HEK293 (cell line): ENCODE measurements around the gene MRPL47.

Source experiments
- CTCF ChIA-PET: fragments of 350-600 bp; formaldehyde crosslinking; extraction: SDS; loops from one replicate; lab custom pipeline; 2021; ENCODE audit warnings: antibody characterized with exemption; lab: Yijun Ruan, JAX
- POLR2A ChIA-PET: fragments of 300-600 bp; formaldehyde crosslinking; extraction: SDS; loops from one replicate; lab custom pipeline; 2020; ENCODE audit warnings: antibody characterized with exemption, inconsistent platforms; lab: Yijun Ruan, JAX
- H3K27ac ChIP-seq: fragments of 200-500 bp; sonication (Bioruptor generic); 2 replicates; pipeline ENCODE4 v1.5.1; 2014; ENCODE audit warnings: low read depth, low read length, control low read depth, inconsistent platforms; ENCODE audit errors: extremely low read depth
- H3K36me3 ChIP-seq, 2 experiments: fragments of 200-500 bp in 1 of 2; sonication (Bioruptor generic) in 1 of 2; 1 replicate in 1 of 2; 2 replicates in 1 of 2; pipeline ENCODE4 v1.5.1; 2014 to 2017; ENCODE audit warnings: inconsistent platforms in 2 of 2, low read length in 2 of 2; ENCODE audit not compliant: control insufficient read depth in 2 of 2, insufficient read depth in 1 of 2
- H3K4me1 ChIP-seq: fragments of 200-500 bp; sonication (Bioruptor generic); 2 replicates; pipeline ENCODE4 v1.5.1; 2014; ENCODE audit warnings: mild to moderate bottlenecking, low read length, inconsistent platforms; ENCODE audit not compliant: control insufficient read depth, insufficient read depth
- H3K4me3 ChIP-seq: 2 replicates; pipeline ENCODE4 v1.5.1; 2011; ENCODE audit warnings: low read depth, mild to moderate bottlenecking, control low read depth, low read length, moderate library complexity
- H3K9me3 ChIP-seq: fragments of 200-500 bp; sonication (Bioruptor generic); 2 replicates; pipeline ENCODE4 v1.5.1; 2014; ENCODE audit warnings: low read depth, low read length, inconsistent platforms; ENCODE audit not compliant: control insufficient read depth, insufficient read depth
- KLF7 ChIP-seq: fragments of 450-650 bp; formaldehyde crosslinking; IDR thresholded peaks from 2 replicates; pipeline ENCODE4 v1.5.1; 2016; ENCODE audit warnings: missing biosample characterization, missing genetic modification characterization, borderline replicate concordance
- PRDM1 ChIP-seq: fragments of 450-650 bp; formaldehyde crosslinking; IDR thresholded peaks from 2 replicates; pipeline ENCODE4; 2016; ENCODE audit warnings: missing biosample characterization, missing genetic modification characterization
- RBAK ChIP-seq: fragments of 450-650 bp; formaldehyde crosslinking; IDR thresholded peaks from 2 replicates; pipeline ENCODE4 v1.5.1; 2016; ENCODE audit warnings: missing biosample characterization, missing genetic modification characterization
- SCRT2 ChIP-seq: fragments of 450-650 bp; formaldehyde crosslinking; IDR thresholded peaks from 2 replicates; pipeline ENCODE4 v1.5.1; 2016; ENCODE audit warnings: missing biosample characterization, missing genetic modification characterization
- SETDB1 ChIP-seq: IDR thresholded peaks from one replicate; pipeline ENCODE4 v1.6.1; 2017; ENCODE audit warnings: mild to moderate bottlenecking, low read length, moderate library complexity, mixed read lengths; ENCODE audit not compliant: insufficient read length
- SP3 ChIP-seq: fragments of 450-650 bp; formaldehyde crosslinking; IDR thresholded peaks from 2 replicates; pipeline ENCODE4 v1.5.1; 2016; ENCODE audit warnings: missing biosample characterization, missing genetic modification characterization
- ZEB2 ChIP-seq: fragments of 450-650 bp; formaldehyde crosslinking; IDR thresholded peaks from 2 replicates; pipeline ENCODE4 v1.5.1; 2016; ENCODE audit warnings: missing biosample characterization, missing genetic modification characterization
- ZFHX2 ChIP-seq: fragments of 450-650 bp; formaldehyde crosslinking; conservative IDR thresholded peaks from 2 replicates; pipeline ENCODE4 v1.5.1; 2016; ENCODE audit warnings: missing biosample characterization, missing genetic modification characterization
- ZFP41 ChIP-seq: fragments of 450-650 bp; formaldehyde crosslinking; IDR thresholded peaks from 2 replicates; pipeline ENCODE4 v1.5.1; 2016; ENCODE audit warnings: missing biosample characterization, missing genetic modification characterization, borderline replicate concordance
- ZNF112 ChIP-seq: fragments of 450-650 bp; formaldehyde crosslinking; IDR thresholded peaks from 2 replicates; pipeline ENCODE4 v1.5.0; 2017; ENCODE audit warnings: missing biosample characterization, missing genetic modification characterization
- ZNF133 ChIP-seq: fragments of 450-650 bp; formaldehyde crosslinking; IDR thresholded peaks from 2 replicates; pipeline ENCODE4 v1.5.1; 2016; ENCODE audit warnings: missing biosample characterization, missing genetic modification characterization
- ZNF24 ChIP-seq: fragments of 450-650 bp; formaldehyde crosslinking; IDR thresholded peaks from 2 replicates; pipeline ENCODE4 v1.5.1; 2016; ENCODE audit warnings: missing biosample characterization, missing genetic modification characterization
- ZNF274 ChIP-seq, 2 experiments: fragments of 200-500 bp in 1 of 2; fragments of 450-650 bp in 1 of 2; sonication (Bioruptor generic) in 1 of 2; formaldehyde crosslinking in 1 of 2; IDR thresholded peaks; 2 replicates each; pipeline versions ENCODE4 v1.5.1 to v1.6.1; 2014 to 2016; ENCODE audit warnings: borderline replicate concordance in 1 of 2, inconsistent platforms in 1 of 2, low read length in 1 of 2, missing biosample characterization in 1 of 2, missing genetic modification characterization in 1 of 2
- ZNF366 ChIP-seq: fragments of 450-650 bp; formaldehyde crosslinking; conservative IDR thresholded peaks from 2 replicates; pipeline ENCODE4 v1.5.1; 2016; ENCODE audit warnings: missing biosample characterization, missing genetic modification characterization
- ZNF394 ChIP-seq: fragments of 450-650 bp; formaldehyde crosslinking; IDR thresholded peaks from 2 replicates; pipeline ENCODE4 v1.5.1; 2016; ENCODE audit warnings: missing biosample characterization, missing genetic modification characterization, mild to moderate bottlenecking, moderate library complexity, borderline replicate concordance
- ZNF555 ChIP-seq: fragments of 450-650 bp; formaldehyde crosslinking; conservative IDR thresholded peaks from 2 replicates; pipeline ENCODE4 v1.5.1; 2017; ENCODE audit warnings: missing biosample characterization, mild to moderate bottlenecking, missing genetic modification characterization, inconsistent platforms
- ZNF658 ChIP-seq: fragments of 450-650 bp; formaldehyde crosslinking; IDR thresholded peaks from 2 replicates; pipeline ENCODE4; 2016; ENCODE audit warnings: missing biosample characterization, missing genetic modification characterization
- ZNF768 ChIP-seq: fragments of 450-650 bp; formaldehyde crosslinking; IDR thresholded peaks from 2 replicates; pipeline ENCODE4 v1.5.1; 2018; ENCODE audit warnings: missing biosample characterization, mild to moderate bottlenecking, missing genetic modification characterization
- ZSCAN16 ChIP-seq: fragments of 450-650 bp; formaldehyde crosslinking; IDR thresholded peaks from 2 replicates; pipeline ENCODE4 v1.5.1; 2016; ENCODE audit warnings: missing biosample characterization, missing genetic modification characterization
- TF ChIP-seq, protein P1 (sequence below): fragments of 450-650 bp; formaldehyde crosslinking; IDR thresholded peaks from 2 replicates; pipeline ENCODE4 v1.5.1; 2016; ENCODE audit warnings: missing biosample characterization, missing genetic modification characterization
- TF ChIP-seq, protein P2 (sequence below): fragments of 450-650 bp; formaldehyde crosslinking; IDR thresholded peaks from 2 replicates; pipeline ENCODE4 v1.5.1; 2016; ENCODE audit warnings: missing biosample characterization, missing genetic modification characterization, borderline replicate concordance

MRPL47 gene

DNA sequence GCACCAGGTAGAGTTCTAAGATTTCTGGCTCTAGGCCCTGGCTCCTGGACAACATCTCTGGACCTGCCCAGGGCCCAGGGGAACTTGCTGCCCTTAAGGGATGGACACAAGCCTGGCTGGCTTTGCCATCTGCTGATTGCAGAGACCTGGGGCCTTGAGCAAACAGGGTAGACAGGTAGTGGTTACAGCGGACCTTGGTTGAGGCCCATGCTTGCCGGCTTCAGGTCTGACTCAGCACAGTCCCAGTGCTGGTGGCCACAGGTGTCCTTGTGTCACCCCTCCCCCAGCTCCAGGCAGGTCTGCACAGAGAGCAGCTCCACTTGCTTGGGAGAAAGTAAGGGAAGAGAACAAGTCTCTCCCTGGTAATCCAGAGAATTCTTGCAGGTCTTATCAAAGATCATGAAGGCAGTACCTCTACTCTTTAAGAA lies 57.6 kb downstream of the MRPL47 start:
- POLR2A ChIA-PET = interaction anchor here (1.7 kb wide), 1 partner anchor 16 kb away, joined by 3 read pairs; the partner anchor contains the start of gene ACTL6A
- CTCF ChIA-PET = interaction anchor here (0.6 kb wide), 1 partner anchor 134 kb away, joined by 3 read pairs; no protein-coding TSS in a partner anchor
- no peaks in the 10 kb centered on the region for H3K36me3 ChIP-seq
- no peak overlapping the region for H3K27ac ChIP-seq
- TF ChIP-seq KLF7 (no peak), SCRT2 (tag by site-specific recombination) (peak; percentile 58)
- TF ChIP-seq, all 188 proteins: peak for 1
- no peak overlapping the region for H3K4me3 ChIP-seq
- H3K9me3 ChIP-seq = no peaks in the 10 kb centered on the region
- H3K4me1 ChIP-seq = no peaks in the 10 kb centered on the region

DNA sequence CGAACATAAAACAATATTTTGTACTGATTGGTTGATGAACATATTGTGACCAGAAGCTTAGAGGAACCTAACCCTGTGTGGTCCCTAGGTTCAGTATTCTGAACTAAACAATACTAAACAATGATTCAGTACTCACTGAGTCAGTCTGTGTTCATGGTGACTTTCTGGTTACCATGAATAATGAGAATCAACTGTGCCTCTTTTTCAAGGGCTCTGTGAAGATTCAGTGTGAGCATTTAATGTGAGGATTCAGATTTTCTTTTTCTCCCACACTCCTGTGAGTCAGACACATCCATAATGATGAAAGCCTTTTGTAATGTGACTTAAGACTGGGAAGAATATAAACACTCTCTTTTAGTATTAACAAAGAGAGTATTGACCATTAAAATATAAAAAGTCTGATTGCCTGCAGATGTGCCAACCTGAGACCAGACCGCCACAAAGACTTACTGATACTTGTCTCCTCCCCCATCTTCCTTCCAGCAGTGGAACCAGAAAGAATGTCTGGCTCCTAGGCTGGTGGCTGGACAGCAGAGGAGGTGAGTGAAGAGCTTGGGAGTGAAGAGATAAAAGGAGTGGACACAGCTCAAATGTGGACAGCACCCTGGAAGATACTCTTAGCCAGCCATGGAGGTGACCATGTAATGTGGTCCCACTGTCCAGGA lies 59.3 kb downstream of the MRPL47 start:
- no peaks in the 10 kb centered on the region for H3K9me3 ChIP-seq
- no peaks in the 10 kb centered on the region for H3K4me1 ChIP-seq
- no peak overlapping the region for H3K27ac ChIP-seq
- no peak overlapping the region for H3K4me3 ChIP-seq
- TF ChIP-seq ZNF274 (IDR thresholded peaks at IDR 0.05; ENCODE audit: low read length) = no peak
- TF ChIP-seq ZNF274 (tag by site-specific recombination; IDR thresholded peaks at IDR 0.05; ENCODE audit: borderline replicate concordance) = no peak
- no peak for TF ChIP-seq ZEB2 (tag by site-specific recombination)
- TF ChIP-seq ZNF112 (tag by site-specific recombination) = no peak
- no peak for TF ChIP-seq RBAK (tag by site-specific recombination)
- TF ChIP-seq ZNF394 (tag by site-specific recombination) = no peak
- peak; percentile 39 for TF ChIP-seq SETDB1
- TF ChIP-seq ZNF133 = no peak
- TF ChIP-seq ZNF555 = 0 out of 2 replicates have a peak, but pooled peaks have one; percentile 6
- no peaks in the 10 kb centered on the region for H3K36me3 ChIP-seq
- ChIA-PET CTCF (no interaction called here), POLR2A (no interaction called here)

DNA sequence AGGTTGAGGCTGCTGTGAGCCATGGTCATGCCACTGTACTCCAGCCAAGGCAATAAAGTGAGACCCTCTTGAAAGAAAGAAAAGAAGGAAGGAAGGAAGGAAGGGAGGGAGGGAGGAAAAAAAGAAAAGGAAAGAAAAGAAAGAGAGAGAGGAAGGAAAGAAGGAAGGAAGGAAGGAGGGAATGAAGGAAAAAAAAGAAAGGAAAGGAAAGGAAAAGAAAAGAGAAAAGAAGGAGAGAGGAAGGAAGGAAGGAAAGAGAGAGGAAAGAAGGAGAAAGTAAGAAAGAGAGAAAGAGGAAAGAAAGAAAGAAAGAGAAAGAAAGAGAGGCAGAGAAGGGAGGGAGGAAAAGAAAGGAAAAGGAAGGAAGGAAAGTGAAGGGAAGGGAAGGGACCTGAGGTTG lies 62.1 kb downstream of the MRPL47 start:
- POLR2A ChIA-PET = no interaction called here
- TF ChIP-seq ZSCAN16 (no peak), ZNF24 (tag by site-specific recombination) (no peak), ZNF366 (peak; percentile 92), PRDM1 (tag by site-specific recombination) (peak; percentile 99)
- CTCF ChIA-PET = no interaction called here
- Histone ChIP-seq H3K9me3 (no peaks in the 10 kb centered on the region), H3K4me3 (no peak overlapping the region), H3K36me3 (no peaks in the 10 kb centered on the region), H3K27ac (no peak overlapping the region), H3K4me1 (no peaks in the 10 kb centered on the region)

DNA sequence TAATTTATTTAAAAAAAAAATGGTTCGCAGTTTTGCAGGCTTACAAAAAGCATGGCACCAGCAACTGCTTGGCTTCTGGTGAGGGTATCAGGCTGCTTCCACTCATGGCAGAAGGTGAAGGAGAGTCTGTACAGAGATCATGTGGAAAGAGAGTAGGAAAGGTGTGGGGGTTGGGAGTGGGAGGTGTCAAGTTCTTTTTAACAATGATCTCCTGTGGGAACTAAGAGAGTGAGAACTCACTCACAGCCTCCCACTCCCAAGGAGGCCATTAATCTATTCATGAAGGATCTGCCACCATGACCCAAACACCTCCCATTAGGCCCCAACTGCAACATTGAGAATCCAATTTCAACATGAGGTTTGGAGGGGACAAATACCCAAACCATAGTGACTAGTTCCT lies 62.8 kb downstream of the MRPL47 start:
- H3K27ac ChIP-seq = no peak overlapping the region
- ChIA-PET CTCF (interaction anchor here (0.5 kb wide), 1 partner anchor 147 kb away, joined by 3 read pairs; no protein-coding TSS in a partner anchor), POLR2A (no interaction called here)
- TF ChIP-seq ZNF112 (tag by site-specific recombination) = no peak
- peak; percentile 83 for TF ChIP-seq ZFHX2 (tag by site-specific recombination)
- TF ChIP-seq ZNF768 (tag by site-specific recombination) = no peak
- TF ChIP-seq, protein P1, sequence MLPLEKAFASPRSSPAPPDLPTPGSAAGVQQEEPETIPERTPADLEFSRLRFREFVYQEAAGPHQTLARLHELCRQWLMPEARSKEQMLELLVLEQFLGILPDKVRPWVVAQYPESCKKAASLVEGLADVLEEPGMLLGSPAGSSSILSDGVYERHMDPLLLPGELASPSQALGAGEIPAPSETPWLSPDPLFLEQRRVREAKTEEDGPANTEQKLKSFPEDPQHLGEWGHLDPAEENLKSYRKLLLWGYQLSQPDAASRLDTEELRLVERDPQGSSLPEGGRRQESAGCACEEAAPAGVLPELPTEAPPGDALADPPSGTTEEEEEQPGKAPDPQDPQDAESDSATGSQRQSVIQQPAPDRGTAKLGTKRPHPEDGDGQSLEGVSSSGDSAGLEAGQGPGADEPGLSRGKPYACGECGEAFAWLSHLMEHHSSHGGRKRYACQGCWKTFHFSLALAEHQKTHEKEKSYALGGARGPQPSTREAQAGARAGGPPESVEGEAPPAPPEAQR (tag by site-specific recombination) = no peak
- TF ChIP-seq ZNF658 (tag by site-specific recombination) = no peak
- no peak for TF ChIP-seq SP3 (tag by site-specific recombination)
- TF ChIP-seq, protein P2, sequence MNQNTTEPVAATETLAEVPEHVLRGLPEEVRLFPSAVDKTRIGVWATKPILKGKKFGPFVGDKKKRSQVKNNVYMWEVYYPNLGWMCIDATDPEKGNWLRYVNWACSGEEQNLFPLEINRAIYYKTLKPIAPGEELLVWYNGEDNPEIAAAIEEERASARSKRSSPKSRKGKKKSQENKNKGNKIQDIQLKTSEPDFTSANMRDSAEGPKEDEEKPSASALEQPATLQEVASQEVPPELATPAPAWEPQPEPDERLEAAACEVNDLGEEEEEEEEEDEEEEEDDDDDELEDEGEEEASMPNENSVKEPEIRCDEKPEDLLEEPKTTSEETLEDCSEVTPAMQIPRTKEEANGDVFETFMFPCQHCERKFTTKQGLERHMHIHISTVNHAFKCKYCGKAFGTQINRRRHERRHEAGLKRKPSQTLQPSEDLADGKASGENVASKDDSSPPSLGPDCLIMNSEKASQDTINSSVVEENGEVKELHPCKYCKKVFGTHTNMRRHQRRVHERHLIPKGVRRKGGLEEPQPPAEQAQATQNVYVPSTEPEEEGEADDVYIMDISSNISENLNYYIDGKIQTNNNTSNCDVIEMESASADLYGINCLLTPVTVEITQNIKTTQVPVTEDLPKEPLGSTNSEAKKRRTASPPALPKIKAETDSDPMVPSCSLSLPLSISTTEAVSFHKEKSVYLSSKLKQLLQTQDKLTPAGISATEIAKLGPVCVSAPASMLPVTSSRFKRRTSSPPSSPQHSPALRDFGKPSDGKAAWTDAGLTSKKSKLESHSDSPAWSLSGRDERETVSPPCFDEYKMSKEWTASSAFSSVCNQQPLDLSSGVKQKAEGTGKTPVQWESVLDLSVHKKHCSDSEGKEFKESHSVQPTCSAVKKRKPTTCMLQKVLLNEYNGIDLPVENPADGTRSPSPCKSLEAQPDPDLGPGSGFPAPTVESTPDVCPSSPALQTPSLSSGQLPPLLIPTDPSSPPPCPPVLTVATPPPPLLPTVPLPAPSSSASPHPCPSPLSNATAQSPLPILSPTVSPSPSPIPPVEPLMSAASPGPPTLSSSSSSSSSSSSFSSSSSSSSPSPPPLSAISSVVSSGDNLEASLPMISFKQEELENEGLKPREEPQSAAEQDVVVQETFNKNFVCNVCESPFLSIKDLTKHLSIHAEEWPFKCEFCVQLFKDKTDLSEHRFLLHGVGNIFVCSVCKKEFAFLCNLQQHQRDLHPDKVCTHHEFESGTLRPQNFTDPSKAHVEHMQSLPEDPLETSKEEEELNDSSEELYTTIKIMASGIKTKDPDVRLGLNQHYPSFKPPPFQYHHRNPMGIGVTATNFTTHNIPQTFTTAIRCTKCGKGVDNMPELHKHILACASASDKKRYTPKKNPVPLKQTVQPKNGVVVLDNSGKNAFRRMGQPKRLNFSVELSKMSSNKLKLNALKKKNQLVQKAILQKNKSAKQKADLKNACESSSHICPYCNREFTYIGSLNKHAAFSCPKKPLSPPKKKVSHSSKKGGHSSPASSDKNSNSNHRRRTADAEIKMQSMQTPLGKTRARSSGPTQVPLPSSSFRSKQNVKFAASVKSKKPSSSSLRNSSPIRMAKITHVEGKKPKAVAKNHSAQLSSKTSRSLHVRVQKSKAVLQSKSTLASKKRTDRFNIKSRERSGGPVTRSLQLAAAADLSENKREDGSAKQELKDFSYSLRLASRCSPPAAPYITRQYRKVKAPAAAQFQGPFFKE (tag by site-specific recombination) = no peak
- no peak for TF ChIP-seq ZFP41 (tag by site-specific recombination)
- no peak for TF ChIP-seq SCRT2 (tag by site-specific recombination)

More for the DNA sequence above, 62.8 kb downstream of the MRPL47 start:
- no peak overlapping the region for H3K4me3 ChIP-seq
- H3K4me1 ChIP-seq = no peaks in the 10 kb centered on the region
- no peaks in the 10 kb centered on the region for H3K9me3 ChIP-seq
- no peaks in the 10 kb centered on the region for H3K36me3 ChIP-seq
